Measurements from ENCODE around the gene TUBA4B. TPM values are rescaled to one million over a fixed set of nuclear protein-coding genes. Genes with fewer than 3 reads are reported as not detected.
A peak's percentile ranks its signal among the peaks of the same experiment; 100 is the strongest.

The TUBA4B gene
- total and polyA plus RNA-seq, 5 donors from 2014 or later = not detected

- H3K4me3 Mint-ChIP-seq = peak overlapping the region; percentile 78 to 96 (median 94)
- Histone ChIP-seq H3K4me1 (ENCODE audit: control insufficient read depth, insufficient read depth, low read length, poor library complexity, severe bottlenecking) (peaks cover 26% of the 10 kb centered on the region), H3K9me3 (ENCODE audit: control insufficient read depth in 2 of 2, low read length in 2 of 2) (no peaks in the 10 kb centered on the region), H3K27ac (ENCODE audit: insufficient read depth, low read length, poor library complexity, severe bottlenecking) (no peak overlapping the region), H3K4me3 (ENCODE audit: low read depth, low read length) (peak overlapping the region; percentile 74), H3K36me3 (ENCODE audit: control insufficient read depth, insufficient read depth, low read length) (peaks cover 16% of the 10 kb centered on the region), H3K27me3 (ENCODE audit: control insufficient read depth, insufficient read depth, low read length) (no peaks in the 10 kb centered on the region)
- H3K9me3 Mint-ChIP-seq = no peaks in the 10 kb centered on the region
- H3K4me1 Mint-ChIP-seq = peaks cover 6 to 41% (median 18%) of the 10 kb centered on the region in 4 donors
- ATAC-seq (ENCODE audit: low read depth in 2 of 2) (no peak), DNase-seq (no peak)
- peaks cover 4% of the 10 kb centered on the region for H3K27me3 Mint-ChIP-seq
- H3K36me3 Mint-ChIP-seq = no peaks in the 10 kb centered on the region
- H3K27ac Mint-ChIP-seq = peak overlapping the region; percentile 79 to 91 (median 81)
Measured at GRCh38 chr2:219207884-219208740, 44.9 kb upstream of the TUBA4B start.

- peaks cover 4% of the 10 kb centered on the region for H3K27me3 Mint-ChIP-seq
- Histone ChIP-seq H3K36me3 (ENCODE audit: control insufficient read depth, insufficient read depth, low read length) (peaks cover 16% of the 10 kb centered on the region), H3K4me3 (ENCODE audit: low read depth, low read length) (no peak overlapping the region), H3K27me3 (ENCODE audit: control insufficient read depth, insufficient read depth, low read length) (no peaks in the 10 kb centered on the region), H3K27ac (ENCODE audit: insufficient read depth, low read length, poor library complexity, severe bottlenecking) (no peak overlapping the region), H3K9me3 (ENCODE audit: control insufficient read depth in 2 of 2, low read length in 2 of 2) (no peaks in the 10 kb centered on the region), H3K4me1 (ENCODE audit: control insufficient read depth, insufficient read depth, low read length, poor library complexity, severe bottlenecking) (peaks cover 26% of the 10 kb centered on the region)
- no peaks in the 10 kb centered on the region for H3K36me3 Mint-ChIP-seq
- peaks cover 6 to 41% (median 18%) of the 10 kb centered on the region in 4 donors for H3K4me1 Mint-ChIP-seq
- DNase-seq (no peak), ATAC-seq (ENCODE audit: low read depth in 2 of 2) (no peak)
- H3K4me3 Mint-ChIP-seq = peak overlapping the region; percentile 33 to 80 (median 58)
- peak overlapping the region in 2 of 3 donors; percentile 71 to 81 for H3K27ac Mint-ChIP-seq
- H3K9me3 Mint-ChIP-seq = no peaks in the 10 kb centered on the region
Measured at GRCh38 chr2:219209236-219210195, 43.5 kb upstream of the TUBA4B start.

- no peaks in the 10 kb centered on the region for H3K27me3 ChIP-seq (ENCODE audit: control insufficient read depth, insufficient read depth, low read length)
- no peaks in the 10 kb centered on the region for H3K9me3 ChIP-seq (ENCODE audit: control insufficient read depth in 2 of 2, low read length in 2 of 2)
- H3K36me3 Mint-ChIP-seq = peaks cover 4% of the 10 kb centered on the region
- peaks cover 16% of the 10 kb centered on the region for H3K36me3 ChIP-seq (ENCODE audit: control insufficient read depth, insufficient read depth, low read length)
- H3K4me3 ChIP-seq (ENCODE audit: low read depth, low read length) = no peak overlapping the region
- peak overlapping the region in 2 of 3 donors; percentile 71 to 81 for H3K27ac Mint-ChIP-seq
- DNase-seq = no peak
- peaks cover 26% of the 10 kb centered on the region for H3K4me1 ChIP-seq (ENCODE audit: control insufficient read depth, insufficient read depth, low read length, poor library complexity, severe bottlenecking)
- H3K4me3 Mint-ChIP-seq = peak overlapping the region in 1 of 4 donors; percentile 80
- peaks cover 7 to 43% (median 18%) of the 10 kb centered on the region in 4 donors for H3K4me1 Mint-ChIP-seq
- H3K9me3 Mint-ChIP-seq = no peaks in the 10 kb centered on the region
- no peak for ATAC-seq (ENCODE audit: low read depth in 2 of 2)
- H3K27me3 Mint-ChIP-seq = peaks cover 4% of the 10 kb centered on the region
- H3K27ac ChIP-seq (ENCODE audit: insufficient read depth, low read length, poor library complexity, severe bottlenecking) = peak overlapping the region; percentile 67
Measured at GRCh38 chr2:219210196-219210885, 42.7 kb upstream of the TUBA4B start.

- Mint-ChIP-seq H3K36me3 (peaks cover 4% of the 10 kb centered on the region), H3K9me3 (no peaks in the 10 kb centered on the region), H3K4me1 (peaks cover 7 to 42% (median 17%) of the 10 kb centered on the region in 4 donors), H3K27ac (peak overlapping the region; percentile 95 to 99 (median 95)), H3K27me3 (peaks cover 4% of the 10 kb centered on the region), H3K4me3 (peak overlapping the region in 3 of 4 donors; percentile 31 to 91 (median 84))
- peak overlapping the region; percentile 53 for H3K4me3 ChIP-seq (ENCODE audit: low read depth, low read length)
- H3K27me3 ChIP-seq (ENCODE audit: control insufficient read depth, insufficient read depth, low read length) = no peaks in the 10 kb centered on the region
- ATAC-seq (ENCODE audit: low read depth in 2 of 2) = no peak
- no peaks in the 10 kb centered on the region for H3K9me3 ChIP-seq (ENCODE audit: control insufficient read depth in 2 of 2, low read length in 2 of 2)
- peak overlapping the region; percentile 67 for H3K27ac ChIP-seq (ENCODE audit: insufficient read depth, low read length, poor library complexity, severe bottlenecking)
- peaks cover 16% of the 10 kb centered on the region for H3K36me3 ChIP-seq (ENCODE audit: control insufficient read depth, insufficient read depth, low read length)
- H3K4me1 ChIP-seq (ENCODE audit: control insufficient read depth, insufficient read depth, low read length, poor library complexity, severe bottlenecking) = peaks cover 24% of the 10 kb centered on the region
- DNase-seq = no peak
Measured at GRCh38 chr2:219210886-219211362, 42.1 kb upstream of the TUBA4B start.

DNA sequence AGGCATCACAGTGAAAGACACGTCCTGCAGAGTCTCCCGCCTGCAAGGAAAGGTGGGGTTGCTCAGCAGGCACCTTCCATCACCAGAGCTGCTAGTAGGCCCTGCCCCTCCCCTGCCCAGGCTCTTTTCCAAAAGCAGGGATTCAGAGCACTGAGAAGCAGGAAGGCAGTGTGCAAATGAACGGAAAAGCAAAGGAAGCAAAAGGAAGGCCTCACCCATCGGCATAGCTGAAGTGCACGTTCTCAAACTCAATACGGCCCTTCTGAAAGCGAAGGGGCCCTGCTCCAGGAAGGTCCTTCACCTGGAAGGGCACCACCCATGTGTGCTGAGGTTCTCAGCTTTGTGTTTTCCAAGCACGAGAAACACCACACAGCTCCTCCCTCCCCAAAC, 40.0 kb upstream of the TUBA4B start:
- Mint-ChIP-seq H3K27ac (no peak overlapping the region), H3K27me3 (no peaks in the 10 kb centered on the region), H3K4me1 (peaks cover 6 to 38% (median 18%) of the 10 kb centered on the region in 4 donors), H3K36me3 (peaks cover 4% of the 10 kb centered on the region), H3K4me3 (no peak overlapping the region), H3K9me3 (peaks cover 0 to 2% (median 0%) of the 10 kb centered on the region in 7 donors)
- no peak for DNase-seq
- H3K36me3 ChIP-seq (ENCODE audit: control insufficient read depth, insufficient read depth, low read length) = peaks cover 14% of the 10 kb centered on the region
- no peaks in the 10 kb centered on the region for H3K27me3 ChIP-seq (ENCODE audit: control insufficient read depth, insufficient read depth, low read length)
- peaks cover 18% of the 10 kb centered on the region for H3K4me1 ChIP-seq (ENCODE audit: control insufficient read depth, insufficient read depth, low read length, poor library complexity, severe bottlenecking)
- no peak overlapping the region for H3K27ac ChIP-seq (ENCODE audit: insufficient read depth, low read length, poor library complexity, severe bottlenecking)
- H3K4me3 ChIP-seq (ENCODE audit: low read depth, low read length) = no peak overlapping the region
- H3K9me3 ChIP-seq (ENCODE audit: control insufficient read depth in 2 of 2, low read length in 2 of 2) = no peaks in the 10 kb centered on the region
- no peak for ATAC-seq (ENCODE audit: low read depth in 2 of 2)

GRCh38 chr2:219213486-219214071, 39.5 kb upstream of the TUBA4B start:
- Histone ChIP-seq H3K27ac (ENCODE audit: insufficient read depth, low read length, poor library complexity, severe bottlenecking) (no peak overlapping the region), H3K4me3 (ENCODE audit: low read depth, low read length) (no peak overlapping the region), H3K4me1 (ENCODE audit: control insufficient read depth, insufficient read depth, low read length, poor library complexity, severe bottlenecking) (peaks cover 23% of the 10 kb centered on the region), H3K9me3 (ENCODE audit: control insufficient read depth in 2 of 2, low read length in 2 of 2) (no peaks in the 10 kb centered on the region), H3K36me3 (ENCODE audit: control insufficient read depth, insufficient read depth, low read length) (peaks cover 8% of the 10 kb centered on the region), H3K27me3 (ENCODE audit: control insufficient read depth, insufficient read depth, low read length) (no peaks in the 10 kb centered on the region)
- Mint-ChIP-seq H3K9me3 (peaks cover 0 to 2% (median 0%) of the 10 kb centered on the region in 7 donors), H3K36me3 (peaks cover 4% of the 10 kb centered on the region), H3K27ac (peak overlapping the region in 1 of 3 donors; percentile 69), H3K4me1 (peaks cover 6 to 34% (median 16%) of the 10 kb centered on the region in 4 donors), H3K27me3 (no peaks in the 10 kb centered on the region), H3K4me3 (no peak overlapping the region)
- ATAC-seq (ENCODE audit: low read depth in 2 of 2) (no peak), DNase-seq (no peak)

All from CD4-positive, CD25-positive, alpha-beta regulatory T cell (primary cell).